Measurements from ENCODE around the gene NARS2.
"Not testable (repeated sequence)": the region's sequence is repeated elsewhere in the genome, so short reads cannot be mapped to it uniquely, and the experiment has no call there.

The NARS2 gene, protein sequence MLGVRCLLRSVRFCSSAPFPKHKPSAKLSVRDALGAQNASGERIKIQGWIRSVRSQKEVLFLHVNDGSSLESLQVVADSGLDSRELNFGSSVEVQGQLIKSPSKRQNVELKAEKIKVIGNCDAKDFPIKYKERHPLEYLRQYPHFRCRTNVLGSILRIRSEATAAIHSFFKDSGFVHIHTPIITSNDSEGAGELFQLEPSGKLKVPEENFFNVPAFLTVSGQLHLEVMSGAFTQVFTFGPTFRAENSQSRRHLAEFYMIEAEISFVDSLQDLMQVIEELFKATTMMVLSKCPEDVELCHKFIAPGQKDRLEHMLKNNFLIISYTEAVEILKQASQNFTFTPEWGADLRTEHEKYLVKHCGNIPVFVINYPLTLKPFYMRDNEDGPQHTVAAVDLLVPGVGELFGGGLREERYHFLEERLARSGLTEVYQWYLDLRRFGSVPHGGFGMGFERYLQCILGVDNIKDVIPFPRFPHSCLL

DNA sequence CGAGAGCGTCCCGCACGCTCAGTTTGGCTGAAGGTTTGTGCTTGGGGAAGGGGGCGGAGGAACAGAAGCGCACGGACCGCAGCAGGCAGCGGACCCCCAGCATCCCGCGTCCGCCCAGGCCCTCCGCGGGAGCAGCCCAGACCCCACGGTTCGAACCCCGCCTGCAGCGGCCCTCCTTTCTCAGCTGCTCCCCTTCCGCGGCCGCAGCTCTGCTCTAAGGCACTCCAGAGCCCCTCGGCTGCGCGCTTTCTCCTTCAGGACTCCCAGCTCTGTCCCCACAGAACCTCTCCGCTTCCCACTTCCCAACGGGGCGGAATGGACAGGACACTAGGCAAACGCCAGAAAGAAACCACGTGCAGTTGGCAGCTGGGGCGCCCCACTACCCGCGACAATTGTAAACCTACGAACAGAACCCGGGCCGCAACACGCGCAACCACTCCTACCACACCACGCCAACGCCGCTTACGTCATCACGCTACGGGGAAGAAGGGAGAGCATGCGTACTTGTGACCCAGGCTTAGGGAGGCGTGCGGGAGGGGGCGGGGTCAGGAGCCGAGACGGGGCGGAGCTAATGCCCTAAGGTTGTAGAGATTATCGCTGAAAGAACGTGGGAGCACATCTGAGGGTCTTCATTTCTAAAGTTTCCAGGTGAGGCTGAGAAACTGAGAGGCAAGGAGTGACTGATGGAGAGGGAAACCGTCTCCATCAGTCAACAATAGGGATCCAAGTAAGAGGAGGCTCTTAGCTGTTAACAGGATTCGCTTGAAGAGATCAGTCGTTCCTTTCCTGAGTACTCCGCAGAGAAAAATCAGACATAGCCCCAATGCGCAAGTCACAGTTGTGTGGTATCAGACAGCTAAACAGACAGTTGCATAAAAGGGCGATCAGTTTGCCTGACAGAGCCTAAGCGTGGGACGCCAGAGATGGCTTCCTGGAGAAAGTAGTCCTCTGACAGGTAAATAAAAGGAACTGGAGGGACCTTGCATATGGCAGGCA, at the start of gene NARS2:
NARS2 (minus strand) TSS at position 479 of the 996 bp plus-strand sequence; CDS start at position 103, 376 bp downstream.
- DNase-seq, result peak; percentile 54

DNA sequence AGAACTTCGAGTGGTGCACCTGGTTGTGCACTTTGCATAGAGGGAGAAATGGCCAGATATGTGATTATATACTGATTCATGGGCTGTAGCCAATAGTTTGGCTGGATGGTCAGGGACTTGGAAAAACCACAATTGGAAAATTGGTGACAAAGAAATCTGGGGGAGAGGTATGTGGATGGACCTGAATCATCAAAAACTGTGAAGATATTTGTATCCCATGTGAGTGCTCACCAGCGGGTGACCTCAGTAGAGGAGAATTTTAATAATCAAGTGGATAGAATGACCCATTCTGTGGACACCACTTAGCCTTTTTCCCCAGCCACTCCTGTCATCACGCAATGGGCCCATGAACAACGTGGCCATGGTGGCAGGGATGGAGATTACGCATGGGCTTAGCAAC, 48.0 kb upstream of the NARS2 start:
- no peak for DNase-seq

DNA sequence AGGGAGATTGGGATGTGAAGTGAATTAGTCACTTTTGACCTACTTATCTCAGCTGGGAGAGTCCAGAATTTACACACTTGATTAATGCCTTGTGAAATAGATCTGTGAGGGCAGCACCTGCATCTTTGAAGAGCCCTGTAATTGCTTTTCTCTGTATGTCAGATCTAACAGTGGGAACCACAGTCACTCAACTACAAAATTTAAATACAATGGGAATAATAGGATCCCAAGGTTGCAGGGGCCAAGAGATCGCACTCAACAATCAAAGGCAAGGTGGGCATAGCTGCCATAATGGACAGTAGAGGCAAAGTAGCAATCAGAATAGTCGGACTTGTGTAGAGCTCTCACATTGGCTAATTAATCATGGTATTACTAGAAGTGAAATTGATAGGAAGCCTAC, 45.5 kb upstream of the NARS2 start:
- no peak for DNase-seq

DNA sequence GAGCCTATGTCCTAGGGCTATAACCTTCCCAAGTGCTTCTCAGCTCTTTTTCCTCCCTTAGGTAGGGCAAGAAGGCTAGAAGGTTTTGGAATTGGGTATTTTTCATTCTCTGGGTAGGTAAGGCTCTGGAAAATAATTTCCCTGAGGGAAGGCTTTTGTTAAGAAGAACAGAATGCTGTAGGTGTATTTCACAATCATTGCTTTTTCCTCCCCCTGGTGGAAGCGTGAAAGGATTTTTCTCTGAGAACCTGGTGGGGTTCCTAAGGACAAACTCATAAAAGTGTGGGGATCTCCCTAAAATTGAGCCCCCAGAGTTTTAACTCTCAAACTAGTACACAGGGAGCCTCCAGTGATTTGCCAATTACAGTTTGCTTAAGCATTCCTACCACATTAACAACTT, 41.1 kb upstream of the NARS2 start:
- DNase-seq, result no peak

DNA sequence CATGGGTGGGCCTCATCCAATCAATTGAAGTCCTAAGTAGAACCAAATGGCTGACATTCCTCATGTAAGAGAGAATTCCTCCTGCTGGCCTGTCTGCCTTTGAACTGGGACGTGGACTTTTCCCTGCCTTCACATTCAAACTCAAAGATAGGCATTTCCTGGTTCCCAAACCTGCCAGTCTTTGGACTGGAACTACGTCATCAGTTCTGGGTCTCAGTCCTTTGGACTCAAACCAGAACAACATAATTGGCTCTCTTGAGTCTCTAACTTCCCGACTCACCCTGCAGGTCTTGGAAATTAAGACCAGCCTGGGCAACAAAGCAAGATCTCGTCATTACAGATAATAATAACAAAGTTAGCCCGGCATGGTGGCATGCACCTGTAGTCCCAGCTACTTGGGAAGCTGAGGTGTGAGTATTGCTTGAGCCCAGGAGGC, 38.7 kb upstream of the NARS2 start:
- DNase-seq, result no peak

DNA sequence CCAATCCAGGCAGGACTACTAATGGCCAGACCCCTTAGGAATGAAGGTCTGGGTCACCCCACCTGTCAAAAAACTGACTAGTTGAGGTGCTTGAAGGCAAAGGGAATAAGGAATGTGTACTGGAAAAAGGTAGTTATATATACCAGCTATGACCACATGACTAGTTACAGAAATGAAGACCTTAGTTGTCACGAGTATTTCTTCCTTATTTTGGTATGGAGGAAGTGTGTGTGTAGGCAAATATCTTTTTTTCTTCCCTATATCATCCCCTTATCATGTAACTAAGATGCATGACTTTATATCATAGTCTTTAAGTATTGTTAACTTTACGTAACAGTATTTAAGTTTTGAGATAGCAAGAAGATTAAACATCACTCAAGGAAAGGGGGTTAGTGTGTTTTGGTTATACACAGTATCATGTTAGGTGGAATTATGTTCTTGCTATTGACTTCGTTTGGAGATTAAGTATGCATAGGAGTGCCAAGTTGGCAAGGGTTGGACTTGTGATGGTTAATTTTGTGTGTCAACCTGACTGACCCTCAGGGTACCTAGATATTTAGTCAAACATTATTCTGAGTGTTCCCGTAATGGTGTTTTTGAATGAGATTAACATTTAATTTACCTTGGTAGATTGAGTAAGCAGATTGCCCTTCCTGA, 38.2 kb upstream of the NARS2 start:
- no peak for DNase-seq

DNA sequence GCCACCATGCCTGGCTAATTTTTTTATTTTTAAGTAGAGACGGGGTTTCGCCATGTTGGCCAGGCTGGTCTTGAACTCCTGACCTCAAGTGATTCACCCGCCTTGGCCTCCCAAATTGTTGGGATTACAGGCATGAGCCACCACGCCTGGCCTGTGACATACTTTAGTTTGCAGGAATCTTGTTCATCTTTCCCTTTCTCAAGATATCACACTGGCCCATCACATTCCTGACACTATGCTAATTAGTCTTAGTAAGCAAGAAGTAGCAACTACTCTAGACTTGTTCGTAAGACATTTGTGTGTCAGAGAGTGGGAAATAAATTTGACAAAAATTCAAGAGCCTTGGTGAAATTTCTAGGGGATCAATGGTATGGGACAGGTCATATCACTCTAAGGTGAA, 34.7 kb upstream of the NARS2 start:
- not testable (repeated sequence) for DNase-seq

DNA sequence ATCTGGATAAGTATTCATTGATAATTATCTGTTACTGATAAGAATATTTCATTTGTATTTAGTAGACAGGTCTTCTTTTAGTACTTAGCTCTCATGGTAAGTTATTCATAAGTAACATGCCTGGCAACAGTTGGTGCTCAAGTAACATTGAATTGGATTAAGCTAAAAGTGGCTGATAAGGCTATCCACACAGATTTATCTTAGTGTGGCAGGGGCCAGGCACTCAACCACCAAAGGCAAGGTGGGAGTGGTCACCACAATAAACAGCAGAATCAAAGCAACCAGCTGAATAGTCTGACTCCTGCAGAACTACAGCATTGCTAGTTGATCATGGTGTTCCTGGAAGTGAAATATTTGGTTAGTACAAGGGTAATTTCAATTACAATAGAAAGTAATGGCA, 33.0 kb upstream of the NARS2 start:
- DNase-seq, result no peak

DNA sequence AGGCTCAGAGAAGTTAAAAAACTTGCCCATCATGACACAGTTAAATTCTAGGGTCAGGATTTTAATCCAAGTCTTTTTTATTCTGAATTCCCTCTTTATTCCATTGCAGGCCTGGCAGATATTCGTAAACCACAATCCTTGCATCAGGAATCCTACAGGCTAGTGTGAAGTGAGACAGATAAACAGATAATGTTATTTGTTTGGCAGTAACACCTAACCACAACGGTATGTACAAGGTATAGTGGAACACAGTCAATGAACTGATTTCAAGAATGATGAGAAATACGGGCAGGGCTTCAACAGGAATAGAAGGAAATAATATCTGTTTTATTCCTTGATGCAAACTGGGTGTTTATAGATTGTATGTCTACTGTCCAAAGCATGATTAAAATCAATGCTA, 32.0 kb upstream of the NARS2 start:
- no peak for DNase-seq

DNA sequence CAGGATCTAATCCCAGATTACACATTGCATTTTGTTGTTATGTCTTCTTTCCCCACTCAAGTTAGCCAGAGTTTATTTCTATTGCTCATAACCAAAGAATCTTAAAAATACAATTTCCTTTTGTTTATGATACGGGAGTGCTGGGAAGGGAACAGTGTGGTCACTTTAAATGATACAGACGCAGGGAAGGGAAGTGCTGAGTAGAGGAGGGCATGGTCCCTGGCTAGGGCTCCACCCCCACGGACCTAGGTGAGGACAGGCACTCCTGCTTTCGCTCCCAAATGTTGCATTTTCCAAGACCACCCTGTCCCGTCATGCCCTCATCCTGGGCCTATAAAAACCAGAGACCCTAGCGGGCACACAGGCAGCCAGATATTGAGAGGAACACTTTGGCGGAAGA, 30.6 kb upstream of the NARS2 start:
- no peak for DNase-seq

DNA sequence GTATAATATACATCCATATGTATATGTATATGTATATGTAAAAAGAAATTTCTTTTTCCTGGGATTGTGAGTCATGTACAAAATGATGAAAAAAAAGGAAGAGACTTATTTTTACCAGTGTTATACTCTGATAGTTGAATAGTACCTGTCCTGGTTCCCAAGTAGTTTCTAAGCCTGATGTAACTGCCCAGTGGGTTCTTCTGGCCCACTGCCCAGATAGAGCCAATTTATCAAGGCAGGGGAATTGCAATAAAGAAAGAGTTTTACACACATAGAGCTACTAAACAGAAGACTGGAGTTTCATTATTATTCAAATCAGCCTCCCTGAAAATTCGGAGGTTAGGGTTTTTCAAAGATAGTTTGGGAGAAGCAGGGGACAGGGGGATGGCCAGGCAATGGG, 29.1 kb upstream of the NARS2 start:
- DNase-seq, result no peak

DNA sequence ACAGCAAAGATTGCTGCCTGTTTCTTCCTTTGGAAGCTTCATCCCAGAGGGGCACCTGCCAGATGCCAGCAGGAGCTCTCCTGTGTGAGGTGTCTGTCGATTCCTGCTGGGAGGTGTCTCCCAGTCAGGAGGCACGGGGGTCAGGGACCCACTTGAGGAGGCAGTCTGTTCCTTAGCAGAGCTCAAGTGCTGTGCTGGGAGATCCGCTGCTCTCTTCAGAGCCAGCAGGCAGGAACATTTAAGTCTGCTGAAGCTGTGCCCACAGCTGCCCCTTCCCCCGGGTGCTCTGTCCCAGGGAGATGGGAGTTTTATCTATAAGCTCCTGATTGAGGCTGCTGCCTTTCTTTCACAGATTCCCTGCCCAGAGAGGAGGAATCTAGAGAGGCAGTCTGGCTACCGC, 28.1 kb upstream of the NARS2 start:
- not testable (repeated sequence) for DNase-seq

DNA sequence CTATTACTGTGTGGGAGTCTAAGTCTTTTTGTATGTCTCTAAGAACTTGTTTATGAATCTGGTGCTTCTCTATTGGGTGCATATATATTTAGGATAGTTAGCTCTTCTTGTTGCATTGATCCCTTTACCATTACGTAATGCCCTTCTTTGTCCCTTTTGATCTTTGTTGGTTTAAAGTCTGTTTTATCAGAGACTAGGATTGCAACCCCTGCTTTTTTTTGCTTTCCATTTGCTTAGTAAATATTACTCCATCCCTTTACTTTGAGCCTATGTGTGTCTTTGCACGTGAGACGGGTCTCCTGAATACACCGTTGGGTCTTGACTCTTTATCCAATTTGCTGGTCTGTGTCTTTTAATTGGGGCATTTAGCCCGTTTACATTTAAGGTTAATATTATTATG, 26.4 kb upstream of the NARS2 start:
- DNase-seq, result not testable (repeated sequence)

DNA sequence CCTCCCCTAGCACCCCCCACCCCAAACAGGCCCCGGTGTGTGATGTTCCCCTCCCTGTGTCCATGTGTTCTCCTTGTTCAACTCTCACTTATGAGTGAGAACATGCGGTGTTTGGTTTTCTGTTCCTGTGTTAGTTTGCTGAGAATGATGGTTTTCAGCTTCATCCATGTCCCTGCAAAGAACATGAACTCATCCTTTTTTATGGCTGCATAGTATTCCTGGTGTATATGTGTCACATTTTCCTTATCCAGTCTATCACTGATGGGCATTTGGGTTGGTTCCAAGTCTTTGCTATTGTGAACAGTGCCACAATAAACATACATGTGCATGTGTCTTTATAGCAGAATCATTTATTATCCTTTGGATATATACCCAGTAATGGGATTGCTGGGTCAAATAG, 22.9 kb upstream of the NARS2 start:
- not testable (repeated sequence) for DNase-seq

DNA sequence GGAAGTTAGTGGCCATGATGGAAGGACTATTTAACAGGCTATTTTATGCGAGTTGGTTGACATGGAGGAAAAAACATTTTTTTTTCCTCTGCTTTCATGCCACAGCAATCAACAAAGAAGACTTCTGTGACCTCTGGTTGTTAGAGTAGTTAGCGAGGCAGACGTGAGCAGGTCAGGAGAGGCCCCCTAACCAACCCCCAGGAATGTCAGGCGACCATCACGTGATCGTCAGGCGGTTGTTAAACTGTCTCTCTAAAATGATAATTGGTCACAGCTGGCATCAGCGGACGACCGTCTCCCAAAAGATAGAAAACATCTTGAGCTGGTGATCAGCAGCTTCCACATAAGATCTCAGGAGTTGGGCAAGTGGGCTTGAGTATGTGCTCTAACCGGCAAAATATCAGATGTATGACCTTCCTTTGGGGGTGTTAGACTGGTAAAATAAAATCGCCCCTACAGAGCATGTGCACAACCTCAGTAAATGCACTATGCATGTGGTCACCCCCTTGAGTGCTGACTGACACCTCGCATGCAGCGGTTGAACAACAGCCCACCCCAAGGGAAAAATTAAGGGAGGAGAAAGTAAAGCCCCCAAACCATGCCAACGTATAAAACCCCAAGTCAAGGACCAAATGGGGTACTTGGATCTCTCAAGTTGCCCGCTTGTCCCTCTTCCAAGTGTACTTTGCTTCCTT, 20.9 kb upstream of the NARS2 start:
- no peak for DNase-seq

DNA sequence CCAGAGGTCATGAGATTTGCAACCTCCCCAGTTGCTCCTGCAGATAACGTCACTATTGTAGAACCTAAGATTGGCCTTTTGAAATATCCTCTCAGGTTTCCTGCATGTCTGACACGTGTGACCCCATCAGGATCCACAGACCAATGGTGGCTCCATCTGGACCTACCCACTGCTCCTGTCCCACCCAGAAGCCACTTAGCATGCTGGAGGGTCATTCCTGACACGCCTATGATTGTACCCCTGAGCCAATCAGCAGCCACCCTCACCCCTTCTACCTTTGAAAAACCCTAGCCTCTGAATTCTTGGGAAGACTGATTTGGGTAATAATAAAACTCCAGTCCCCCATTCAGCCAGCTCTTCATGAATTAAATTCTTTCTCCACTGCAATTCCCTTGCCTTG, 20.1 kb upstream of the NARS2 start:
- DNase-seq, result no peak

DNA sequence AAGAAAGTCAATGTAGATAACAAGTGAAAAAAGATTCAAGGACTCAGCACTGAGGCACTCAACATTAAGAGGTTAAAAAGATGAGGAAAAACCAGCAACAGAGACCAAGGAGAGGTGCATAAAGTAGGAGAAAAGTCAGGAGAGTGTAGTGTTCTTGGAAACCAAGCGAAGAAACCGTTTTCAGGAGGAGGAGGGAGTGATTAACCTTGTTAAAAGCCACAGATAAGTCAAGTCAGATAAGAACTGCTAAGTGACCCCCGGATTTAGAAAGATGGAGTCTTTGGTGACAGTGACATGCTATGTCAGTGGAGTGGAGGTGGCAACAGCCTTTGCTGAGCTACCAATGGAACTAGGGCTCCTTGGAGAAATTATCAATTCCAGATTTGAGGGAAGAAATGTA, 13.9 kb upstream of the NARS2 start:
- no peak for DNase-seq

DNA sequence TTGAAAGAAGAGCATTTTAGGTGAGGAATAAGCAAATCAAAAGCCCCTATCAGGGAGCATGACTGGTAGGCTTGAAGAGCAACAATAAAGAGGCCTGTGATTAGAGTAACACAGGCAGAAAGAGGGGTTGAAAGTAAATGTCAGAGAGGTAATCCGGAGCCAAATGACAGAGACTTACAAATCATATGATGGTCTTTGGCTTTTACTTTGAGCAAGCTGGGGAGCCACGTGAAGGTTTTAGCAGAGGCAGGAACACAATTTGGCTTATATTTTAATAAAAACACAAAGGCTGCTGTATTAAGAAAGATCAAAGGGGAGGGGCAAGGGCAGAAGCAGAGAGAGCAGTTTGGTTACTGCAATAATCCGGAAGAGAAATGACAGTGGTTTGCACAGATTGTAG, 12.8 kb upstream of the NARS2 start:
- DNase-seq, result no peak

DNA sequence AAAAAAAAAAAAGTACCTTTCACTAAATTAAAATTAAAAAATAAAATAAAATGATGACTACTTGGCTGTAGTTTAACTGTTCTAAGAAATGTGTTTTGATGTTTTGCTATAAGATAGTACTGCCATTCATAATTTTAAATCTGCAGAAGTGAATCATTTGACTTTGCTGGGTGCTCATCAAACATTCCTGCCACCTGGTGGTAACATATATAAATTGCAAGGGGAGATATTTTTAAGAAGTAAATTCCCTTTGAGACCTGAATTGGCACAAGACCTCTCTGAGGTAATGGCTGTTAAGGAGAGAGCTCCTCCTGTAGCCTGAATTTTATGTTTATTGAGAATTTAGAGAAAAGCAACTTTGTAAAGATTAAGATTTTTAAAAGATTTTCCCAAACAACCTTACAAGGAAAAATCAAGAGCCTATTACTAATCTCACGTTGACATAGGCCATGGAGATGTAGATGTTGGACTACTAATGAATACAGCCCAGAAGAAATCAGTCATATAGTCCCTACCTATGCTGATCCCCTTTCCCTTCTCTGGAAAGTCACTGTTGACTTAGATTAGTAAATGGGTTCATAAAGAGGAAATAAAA, 11.9 kb upstream of the NARS2 start:
- DNase-seq, result no peak

DNA sequence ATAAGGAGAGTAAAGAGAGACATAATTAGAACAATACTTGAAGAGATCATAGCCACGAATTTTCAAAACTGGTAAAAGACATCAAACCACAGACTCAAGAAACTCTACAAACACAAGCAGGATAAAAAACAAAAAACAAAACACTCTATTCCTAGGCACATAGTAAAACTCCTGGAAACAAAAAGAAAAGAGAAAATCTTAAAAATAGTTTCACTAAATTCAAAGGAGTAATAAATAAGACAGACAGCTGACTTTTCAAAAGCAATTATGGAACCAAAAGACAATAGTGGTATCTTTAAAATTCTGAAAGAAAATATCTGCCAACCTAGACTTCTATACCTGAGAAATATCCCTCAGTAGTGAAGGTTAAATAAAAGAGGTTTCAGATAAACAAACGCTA, 9.2 kb upstream of the NARS2 start:
- DNase-seq, result no peak

DNA sequence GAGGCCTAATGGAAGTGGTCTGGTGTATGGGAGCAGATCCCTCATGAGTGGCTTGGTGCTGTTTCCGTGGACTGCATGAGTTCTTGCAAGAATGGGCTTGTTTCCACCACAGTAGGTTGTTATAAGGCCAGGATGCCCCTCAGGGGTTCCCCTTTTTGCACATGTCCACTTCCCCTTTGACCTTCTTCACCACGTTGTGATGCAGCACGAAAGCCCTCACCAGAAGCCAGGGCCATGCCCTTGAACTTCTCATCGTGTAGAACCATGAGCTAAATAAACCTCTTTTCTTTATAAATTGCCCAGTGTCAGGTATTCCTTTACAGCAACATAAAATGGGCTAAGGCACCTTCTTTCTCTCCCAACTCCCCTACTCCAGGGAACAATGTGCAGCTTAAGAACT, 2.8 kb upstream of the NARS2 start:
- no peak for DNase-seq

DNA sequence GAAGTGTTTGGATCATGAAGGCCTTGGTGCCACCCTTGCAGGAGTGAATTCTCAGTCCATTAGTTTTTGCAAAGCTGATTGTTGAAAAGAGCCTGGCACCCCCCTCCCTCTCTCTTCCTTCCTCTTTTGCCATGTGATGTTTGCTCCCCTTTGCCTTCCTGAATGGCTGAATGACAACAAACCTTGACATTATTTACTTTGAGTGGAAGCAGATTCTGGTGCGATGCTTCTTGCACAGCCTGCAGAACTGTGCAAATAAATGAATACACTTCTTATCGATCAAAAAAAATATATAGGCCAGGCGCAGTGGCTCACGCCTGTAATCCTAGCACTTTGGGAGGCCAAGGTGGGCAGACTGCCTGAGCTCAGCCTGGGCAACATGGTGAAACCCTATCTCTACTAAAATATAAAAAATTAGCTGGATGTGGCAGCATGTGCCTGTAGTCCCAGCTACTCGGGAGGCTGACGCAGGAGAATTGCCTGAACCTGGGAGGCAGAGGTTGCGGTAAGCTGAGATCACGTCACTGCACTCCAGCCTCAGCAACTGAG, 2.0 kb upstream of the NARS2 start:
- no peak for DNase-seq

Measured in SIG-M5 (cell line).